ENCODE measurements around the gene PRR35.

- TF ChIP-seq POLR2A (IDR thresholded peaks at IDR 0.05): no peak
- TF ChIP-seq CTCF (IDR thresholded peaks at IDR 0.05 in 4 of 5, conservative IDR thresholded peaks at IDR 0.05 in 1 of 5): no peak
Measured at GRCh38 chr16:564690-565418, 4.7 kb downstream of the PRR35 start.

Measured in gastrocnemius medialis (tissue), 4 donors.